RWPE2 (cell line): ENCODE measurements around the gene CRABP2.
A peak's percentile ranks its signal among the peaks of the same experiment; 100 is the strongest.

Experiments
- ATAC-seq: fragments of 200-7000 bp; cut with Tn5 transposase; 3 replicates; pipeline ENCODE4 v1.9.1; 2021; ENCODE audit warnings: low read depth
- DNase-seq: peaks from one replicate; pipeline ENCODE4 v3.0.0-alpha.2; 2020; ENCODE audit warnings: low spot score
- H3K27ac ChIP-seq: fragments of 450-650 bp; 2 replicates; pipeline ENCODE4 v1.5.1; 2017; ENCODE audit warnings: mild to moderate bottlenecking; ENCODE audit not compliant: poor library complexity, severe bottlenecking
- H3K27me3 ChIP-seq: fragments of 250-450 bp; sonication (Bioruptor Pico); 2 replicates; pipeline ENCODE4 v1.5.1; 2021; ENCODE audit warnings: mild to moderate bottlenecking, moderate library complexity; ENCODE audit not compliant: insufficient read depth, poor library complexity, severe bottlenecking
- H3K36me3 ChIP-seq: fragments of 250-450 bp; sonication (Bioruptor Pico); 2 replicates; pipeline ENCODE4 v1.5.1; 2020; ENCODE audit warnings: low read depth, mild to moderate bottlenecking, moderate library complexity
- H3K4me1 ChIP-seq: fragments of 250-450 bp; sonication (Bioruptor Pico); 2 replicates; pipeline ENCODE4 v1.5.1; 2021; ENCODE audit warnings: mild to moderate bottlenecking, moderate library complexity; ENCODE audit not compliant: insufficient read depth, poor library complexity, severe bottlenecking
- H3K4me3 ChIP-seq: fragments of 250-450 bp; sonication (Bioruptor Pico); 2 replicates; pipeline ENCODE4 v1.5.1; 2021; ENCODE audit warnings: mild to moderate bottlenecking, moderate library complexity; ENCODE audit not compliant: severe bottlenecking
- H3K9me3 ChIP-seq: fragments of 250-450 bp; sonication (Bioruptor Pico); 2 replicates; pipeline ENCODE4 v1.5.1; 2021; ENCODE audit warnings: mild to moderate bottlenecking, moderate library complexity; ENCODE audit not compliant: severe bottlenecking
- TF ChIP-seq, protein P1 (sequence below): fragments of 450-650 bp; IDR thresholded peaks from one replicate; pipeline ENCODE4 v1.5.1; 2017; ENCODE audit warnings: mild to moderate bottlenecking, moderate library complexity; ENCODE audit not compliant: poor library complexity, severe bottlenecking

Gene CRABP2

DNA sequence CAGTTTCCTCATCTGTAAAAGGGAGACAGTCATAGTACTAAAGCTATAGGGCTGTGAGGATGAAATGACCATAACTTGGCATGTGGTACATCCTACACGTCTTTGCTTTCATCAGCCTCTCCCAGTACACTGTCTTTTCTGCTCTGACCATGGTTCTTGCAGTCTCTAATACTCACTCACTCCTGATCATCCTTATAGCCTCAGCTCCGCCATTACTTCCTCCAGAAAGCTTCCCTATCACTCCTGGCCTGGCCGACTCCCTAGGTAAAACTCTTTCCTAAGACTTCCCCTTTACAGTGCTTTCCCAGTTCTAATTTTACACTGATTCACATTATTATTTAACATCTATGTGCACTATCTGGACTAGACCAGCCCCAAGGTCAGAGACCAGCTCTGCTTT, 40.5 kb upstream of the CRABP2 start:
- ATAC-seq: no peak
- Histone ChIP-seq H3K9me3 (no peaks in the 10 kb centered on the region), H3K4me1 (peaks cover 27% of the 10 kb centered on the region), H3K27me3 (no peaks in the 10 kb centered on the region), H3K4me3 (peak overlapping the region; percentile 67), H3K27ac (peak overlapping the region; percentile 98), H3K36me3 (peaks cover 49% of the 10 kb centered on the region)
- TF ChIP-seq, protein P1, sequence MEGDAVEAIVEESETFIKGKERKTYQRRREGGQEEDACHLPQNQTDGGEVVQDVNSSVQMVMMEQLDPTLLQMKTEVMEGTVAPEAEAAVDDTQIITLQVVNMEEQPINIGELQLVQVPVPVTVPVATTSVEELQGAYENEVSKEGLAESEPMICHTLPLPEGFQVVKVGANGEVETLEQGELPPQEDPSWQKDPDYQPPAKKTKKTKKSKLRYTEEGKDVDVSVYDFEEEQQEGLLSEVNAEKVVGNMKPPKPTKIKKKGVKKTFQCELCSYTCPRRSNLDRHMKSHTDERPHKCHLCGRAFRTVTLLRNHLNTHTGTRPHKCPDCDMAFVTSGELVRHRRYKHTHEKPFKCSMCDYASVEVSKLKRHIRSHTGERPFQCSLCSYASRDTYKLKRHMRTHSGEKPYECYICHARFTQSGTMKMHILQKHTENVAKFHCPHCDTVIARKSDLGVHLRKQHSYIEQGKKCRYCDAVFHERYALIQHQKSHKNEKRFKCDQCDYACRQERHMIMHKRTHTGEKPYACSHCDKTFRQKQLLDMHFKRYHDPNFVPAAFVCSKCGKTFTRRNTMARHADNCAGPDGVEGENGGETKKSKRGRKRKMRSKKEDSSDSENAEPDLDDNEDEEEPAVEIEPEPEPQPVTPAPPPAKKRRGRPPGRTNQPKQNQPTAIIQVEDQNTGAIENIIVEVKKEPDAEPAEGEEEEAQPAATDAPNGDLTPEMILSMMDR: no peak
- DNase-seq: no peak

DNA sequence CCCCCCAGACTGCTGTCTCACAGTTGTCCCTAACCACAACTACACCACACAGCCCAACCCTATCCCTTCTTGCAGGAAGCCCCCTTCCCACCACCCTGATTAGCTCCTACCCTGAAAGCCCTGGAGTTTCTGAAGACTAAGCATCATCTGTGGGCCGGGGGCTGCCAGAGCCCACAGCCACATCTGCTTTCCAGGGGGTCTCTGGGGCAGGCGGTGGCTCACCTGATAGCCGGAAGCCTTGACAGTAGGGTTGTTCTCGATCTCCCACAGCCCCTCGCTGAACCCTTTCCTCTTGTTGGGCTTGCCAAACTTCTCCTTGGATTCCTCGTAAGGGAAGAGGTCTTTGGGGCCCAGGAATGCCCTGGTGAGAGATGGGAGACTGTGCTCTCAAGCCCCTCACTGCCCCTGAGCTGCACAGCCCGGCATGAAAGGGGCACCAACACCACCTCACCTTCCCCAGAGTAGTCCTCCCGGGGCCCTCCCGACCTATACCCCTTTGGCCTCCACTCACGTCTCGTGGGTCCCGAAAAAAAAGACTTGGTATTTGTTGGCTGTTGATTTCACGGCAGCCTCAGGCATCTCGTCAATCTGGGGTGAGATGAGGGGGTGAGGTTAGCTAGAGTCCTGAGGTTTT, 39.5 kb upstream of the CRABP2 start:
- TF ChIP-seq, protein P1: no peak
- H3K27ac ChIP-seq: peak overlapping the region; percentile 98
- no peaks in the 10 kb centered on the region for H3K27me3 ChIP-seq
- H3K9me3 ChIP-seq: no peaks in the 10 kb centered on the region
- peaks cover 47% of the 10 kb centered on the region for H3K36me3 ChIP-seq
- ATAC-seq: no peak
- DNase-seq: peak; percentile 37
- H3K4me1 ChIP-seq: peaks cover 27% of the 10 kb centered on the region
- no peak overlapping the region for H3K4me3 ChIP-seq

DNA sequence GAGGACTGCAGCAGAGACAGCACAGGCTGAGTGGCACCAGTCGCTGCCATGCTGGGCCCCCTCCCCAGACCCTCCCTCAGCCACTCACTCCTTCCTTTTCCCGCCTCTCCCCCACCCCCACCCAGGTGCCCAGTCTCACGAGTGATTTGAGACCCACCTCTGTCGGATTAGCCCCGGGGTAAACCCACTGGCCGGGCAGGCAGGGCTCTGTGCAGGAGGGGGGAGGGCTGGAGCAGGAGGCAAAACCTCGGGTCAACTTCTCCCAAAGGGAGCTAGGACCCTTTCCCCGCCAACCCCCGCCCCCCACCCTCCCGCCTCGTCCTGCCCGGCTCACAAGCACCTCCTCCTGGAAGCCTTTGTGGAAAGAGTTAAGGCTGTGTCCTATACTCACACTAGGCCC, 39.0 kb upstream of the CRABP2 start:
- H3K4me1 ChIP-seq: peaks cover 23% of the 10 kb centered on the region
- H3K4me3 ChIP-seq: no peak overlapping the region
- peak; percentile 38 for DNase-seq
- TF ChIP-seq, protein P1: no peak
- H3K27me3 ChIP-seq: no peaks in the 10 kb centered on the region
- peaks cover 41% of the 10 kb centered on the region for H3K36me3 ChIP-seq
- no peaks in the 10 kb centered on the region for H3K9me3 ChIP-seq
- H3K27ac ChIP-seq: peak overlapping the region; percentile 98
- no peak for ATAC-seq

DNA sequence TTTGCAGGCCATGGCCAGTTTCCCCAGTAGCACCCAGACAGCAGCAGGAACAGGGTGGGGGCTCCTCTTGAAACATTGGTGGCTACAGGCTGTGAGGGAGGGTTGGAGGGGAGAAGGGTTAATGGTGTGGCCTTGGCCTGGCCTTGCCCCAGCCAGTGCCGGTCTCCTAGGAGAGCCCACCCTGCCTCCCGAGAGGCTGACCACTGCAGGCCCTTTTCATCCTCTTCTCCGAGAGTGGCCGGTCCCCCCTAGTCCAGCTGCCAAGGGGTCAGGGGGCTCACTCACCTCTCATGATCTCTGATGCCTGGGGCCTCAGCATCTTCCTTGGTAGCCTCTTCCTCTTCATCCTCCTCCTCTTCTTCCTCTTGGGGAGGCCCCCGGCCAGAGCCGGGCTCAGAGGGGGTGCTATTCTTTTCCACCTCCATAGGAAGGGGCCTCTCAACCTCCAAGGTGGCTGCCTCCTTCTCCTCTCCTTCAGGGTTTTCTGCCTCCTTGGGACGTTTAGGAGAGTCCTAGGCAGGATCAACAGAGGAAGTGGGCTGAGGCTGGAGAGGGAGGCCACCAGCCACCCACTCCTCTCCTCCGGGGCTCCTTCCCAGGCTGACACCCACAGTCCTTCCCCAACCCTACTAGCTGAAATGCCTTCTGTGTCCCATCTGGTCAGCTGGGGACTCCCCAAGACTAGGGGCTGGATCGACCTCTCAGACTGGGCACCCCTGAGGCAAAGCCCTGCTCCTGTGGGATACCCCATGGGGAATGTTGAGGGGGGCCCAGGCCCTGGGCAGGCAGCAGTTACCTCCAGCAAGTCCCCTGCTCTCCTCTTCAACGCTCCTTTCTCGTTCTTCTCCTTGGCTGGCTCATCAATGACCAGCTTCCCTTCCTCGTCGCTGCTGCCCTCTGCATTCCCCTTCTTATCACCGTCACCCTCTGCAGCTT, 38.3 kb upstream of the CRABP2 start:
- TF ChIP-seq, protein P1: no peak
- ATAC-seq: no peak
- H3K27ac ChIP-seq: peak overlapping the region; percentile 98

DNA sequence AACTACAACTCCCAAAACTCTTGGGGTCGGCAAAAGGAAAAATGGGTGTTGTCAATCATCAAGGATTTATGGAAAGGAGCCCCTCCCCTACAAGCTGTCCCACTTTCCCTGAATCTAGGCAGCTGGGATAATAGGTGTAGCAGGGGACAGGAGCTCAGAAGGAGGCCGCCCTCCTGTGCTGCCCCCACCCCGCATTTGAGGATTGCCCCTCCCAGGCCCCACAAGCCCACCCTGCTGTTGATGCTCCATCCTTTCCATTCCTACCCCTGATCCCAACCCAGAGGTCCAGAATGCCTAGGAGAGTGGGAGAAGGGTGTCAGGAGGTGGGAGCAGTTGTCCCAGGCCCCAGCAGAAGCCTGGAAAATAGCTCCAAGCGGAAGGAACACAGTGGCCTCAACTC, 37.4 kb upstream of the CRABP2 start:
- TF ChIP-seq, protein P1: no peak
- Histone ChIP-seq H3K9me3 (no peaks in the 10 kb centered on the region), H3K36me3 (peaks cover 51% of the 10 kb centered on the region), H3K4me3 (no peak overlapping the region), H3K27ac (peak overlapping the region; percentile 64), H3K27me3 (no peaks in the 10 kb centered on the region), H3K4me1 (peaks cover 9% of the 10 kb centered on the region)
- ATAC-seq (no peak), DNase-seq (no peak)

More for the DNA sequence above, 38.3 kb upstream of the CRABP2 start:
- Histone ChIP-seq H3K4me3 (no peak overlapping the region), H3K4me1 (peaks cover 17% of the 10 kb centered on the region), H3K27me3 (no peaks in the 10 kb centered on the region), H3K36me3 (peaks cover 44% of the 10 kb centered on the region), H3K9me3 (no peaks in the 10 kb centered on the region)
- DNase-seq: peak; percentile 42
